HepG2 (cell line): Measurements from ENCODE around the gene NAA25. TPM values are rescaled to one million over a fixed set of nuclear protein-coding genes. Genes with fewer than 3 reads are reported as not detected.

Source experiments
- ARNTL ChIP-seq: sonication (generic); formaldehyde crosslinking; IDR thresholded peaks from 2 replicates; pipeline ENCODE4 v1.4.0; 2020; ENCODE audit warnings: mild to moderate bottlenecking, missing genetic modification reagents
- HDAC1 ChIP-seq: sonication (generic); formaldehyde crosslinking; IDR thresholded peaks from 2 replicates; pipeline ENCODE4 v1.5.1; 2020; ENCODE audit warnings: mild to moderate bottlenecking, missing genetic modification reagents
- HMGA1 ChIP-seq: sonication (generic); formaldehyde crosslinking; conservative IDR thresholded peaks from 2 replicates; pipeline ENCODE4 v1.4.0; 2020; ENCODE audit warnings: missing genetic modification reagents
- LCORL ChIP-seq, 2 experiments: fragments of 450-650 bp in 1 of 2; sonication (generic) in 1 of 2; formaldehyde crosslinking in 1 of 2; IDR thresholded peaks; 2 replicates each; pipeline versions ENCODE4 v1.5.0 to v1.6.1; 2017 to 2020; ENCODE audit warnings: antibody characterized with exemption in 1 of 2, missing genetic modification reagents in 1 of 2
- MIER2 ChIP-seq: IDR thresholded peaks from 2 replicates; pipeline ENCODE4 v1.6.1; 2016; ENCODE audit warnings: missing biosample characterization, missing genetic modification reagents
- MIXL1 ChIP-seq: IDR thresholded peaks from 2 replicates; pipeline ENCODE4 v1.6.1; 2016
- RNF2 ChIP-seq: fragments of 450-650 bp; conservative IDR thresholded peaks from 2 replicates; pipeline ENCODE4 v1.6.1; 2016; ENCODE audit warnings: low read depth
- SIX4 ChIP-seq: sonication (generic); formaldehyde crosslinking; IDR thresholded peaks from 2 replicates; pipeline ENCODE4 v1.4.0; 2020; ENCODE audit warnings: missing genetic modification reagents
- SP140L ChIP-seq: sonication (generic); formaldehyde crosslinking; IDR thresholded peaks from 2 replicates; pipeline ENCODE4 v1.4.0; 2020; ENCODE audit warnings: missing genetic modification reagents, borderline replicate concordance
- STAG1 ChIP-seq: sonication (generic); formaldehyde crosslinking; IDR thresholded peaks from 2 replicates; pipeline ENCODE4 v1.4.0; 2020; ENCODE audit warnings: missing genetic modification reagents
- TEAD3 ChIP-seq: optimal IDR thresholded peaks from 2 replicates; pipeline ENCODE3; 2016; ENCODE audit warnings: borderline replicate concordance
- TFDP2 ChIP-seq: sonication (generic); formaldehyde crosslinking; IDR thresholded peaks from 2 replicates; pipeline ENCODE4 v1.4.0; 2020; ENCODE audit warnings: missing genetic modification reagents
- ZNF124 ChIP-seq: sonication (generic); formaldehyde crosslinking; IDR thresholded peaks from 2 replicates; pipeline ENCODE4 v1.4.0; 2020; ENCODE audit warnings: missing genetic modification reagents
- ZNF30 ChIP-seq: sonication (generic); formaldehyde crosslinking; IDR thresholded peaks from 2 replicates; pipeline ENCODE4 v1.5.0; 2020; ENCODE audit warnings: mild to moderate bottlenecking, missing genetic modification reagents
- ZNF343 ChIP-seq: sonication (generic); formaldehyde crosslinking; IDR thresholded peaks from 2 replicates; pipeline ENCODE4 v1.4.0; 2020; ENCODE audit warnings: mild to moderate bottlenecking, missing genetic modification reagents
- ZNF383 ChIP-seq: sonication (generic); formaldehyde crosslinking; IDR thresholded peaks from 2 replicates; pipeline ENCODE4 v1.4.0; 2020; ENCODE audit warnings: missing genetic modification reagents, mild to moderate bottlenecking, borderline replicate concordance
- ZNF407 ChIP-seq: sonication (generic); formaldehyde crosslinking; IDR thresholded peaks from one replicate; pipeline ENCODE4 v1.5.1; 2020; ENCODE audit warnings: mild to moderate bottlenecking, missing genetic modification reagents; ENCODE audit errors: not compliant biosample characterization
- ZNF615 ChIP-seq: sonication (generic); formaldehyde crosslinking; IDR thresholded peaks from 2 replicates; pipeline ENCODE4 v1.5.0; 2020; ENCODE audit warnings: mild to moderate bottlenecking, missing genetic modification reagents, borderline replicate concordance
- ZNF891 ChIP-seq: sonication (generic); formaldehyde crosslinking; IDR thresholded peaks from 2 replicates; pipeline ENCODE4 v1.5.0; 2020; ENCODE audit warnings: mild to moderate bottlenecking, missing genetic modification reagents
- polyA plus RNA-seq, 8 experiments: library from polyadenylated mRNA; depleted of rRNA in 3 of 8; stranded (reverse) in 7 of 8; unstranded in 1 of 8; fragments of >200 nt; fragmentation: Illumina TruSeq in 4 of 8; extraction: Trizol in 4 of 8; gene quantifications; 2 replicates each; pipeline versions ENCODE4 v1.2.1 to v1.2.3, GENCODE V29; 2011 to 2016; ENCODE audit warnings: low read depth in 4 of 8, missing spikeins in 1 of 8, mixed read lengths in 1 of 8; ENCODE audit not compliant: insufficient read depth in 1 of 8
- total RNA-seq, 5 experiments: library from RNA; depleted of rRNA; stranded (reverse); fragments of >200 nt; fragmentation: Illumina TruSeq; extraction: Trizol; gene quantifications; 2 replicates each; pipeline ENCODE4 v1.2.3, GENCODE V29; 2016; ENCODE audit warnings: low read depth in 1 of 5

NAA25 gene
- total and polyA plus RNA-seq, 2 of the 13 experiments (the other 11 are each of a cell fraction or from before 2014, with no cell fraction given) = 11.4 to 32.0 TPM

GRCh38 chr12:112012775-112013600 is 95.6 kb downstream of the NAA25 start, which contains the start of the genes ERP29 and TMEM116 (continued):
- peak; percentile 85 for TF ChIP-seq ZNF407 (CRISPR knock-in tag)
- peak; percentile 12; the same call in 1 of the 2 replicates for TF ChIP-seq STAG1 (CRISPR knock-in tag)
- TF ChIP-seq ZNF124 (CRISPR knock-in tag) = peak; percentile 51; the same call in 1 of the 2 replicates
- 0 out of 2 replicates have a peak, but pooled peaks have one; percentile 25 for TF ChIP-seq ZNF343 (CRISPR knock-in tag)
- TF ChIP-seq LCORL (IDR thresholded peaks at IDR 0.05) = no peak
- no peak; the same call in 1 of the 2 replicates for TF ChIP-seq LCORL (CRISPR knock-in tag; IDR thresholded peaks at IDR 0.05)
- peak; percentile 85 for TF ChIP-seq ZNF891 (CRISPR knock-in tag)
- TF ChIP-seq ARNTL (CRISPR knock-in tag) = peak; percentile 99
- TF ChIP-seq MIER2 = peak; percentile 20; the same call in 1 of the 2 replicates
- peak; percentile 99 for TF ChIP-seq TFDP2
- TF ChIP-seq TEAD3 (CRISPR knock-in tag) = peak; percentile 11
- TF ChIP-seq SIX4 (CRISPR knock-in tag) = no peak
- TF ChIP-seq ZNF383 (CRISPR knock-in tag) = no peak
- no peak for TF ChIP-seq HMGA1 (CRISPR knock-in tag)
- peak; percentile 91 for TF ChIP-seq HDAC1 (CRISPR knock-in tag)
- peak; percentile 64; the same call in 1 of the 2 replicates for TF ChIP-seq ZNF30
- TF ChIP-seq RNF2 = peak; percentile 93
- peak; percentile 24; the same call in 1 of the 2 replicates for TF ChIP-seq MIXL1 (CRISPR knock-in tag)
- no peak for TF ChIP-seq ZNF615
- TF ChIP-seq SP140L = no peak
